ENCODE measurements around the gene DYSF. TPM values are rescaled to one million over a fixed set of nuclear protein-coding genes. Genes with fewer than 3 reads are reported as not detected.
"Not testable (repeated sequence)": the region's sequence is repeated elsewhere in the genome, so short reads cannot be mapped to it uniquely, and the experiment has no call there.

The DYSF gene
- total RNA-seq (1 to 10 TPM; 3.4 to 3.5 TPM), polyA plus RNA-seq (1 to 10 TPM; 3.0 to 3.2 (median 3.0) TPM), total RNA-seq (0.42 to 20.2 (median 2.9) reads per million in 6 experiments)

- DNase-seq, result peak in 1 of 10 donors; percentile 20
- Mint-ChIP-seq H3K27ac (peak within 1 kb of the TSS in 2 of 10 donors; percentile 15 to 18), H3K9me3 (peaks cover 0 to 2% (median 0%) of the 10 kb centered on the region in 9 donors), H3K36me3 (no peaks in the 10 kb centered on the region), H3K4me3 (peak within 1 kb of the TSS; percentile 64 to 75 (median 72)), H3K27me3 (peaks cover 22 to 66% (median 46%) of the 10 kb centered on the region in 5 donors), H3K4me1 (peaks cover 4 to 48% (median 31%) of the 10 kb centered on the region in 4 donors)
- peak; percentile 46 to 52 for ATAC-seq
- POLR2A ChIA-PET, result no interaction called here
Observed at GRCh38 chr2:71453404-71454220, at the start of gene DYSF. TSS of gene DYSF (plus strand) at chr2:71453561.

- H3K36me3 Mint-ChIP-seq, result peaks cover 13 to 54% (median 33%) of the 10 kb centered on the region in 3 donors
- H3K27ac Mint-ChIP-seq, result peak overlapping the region in 8 of 10 donors; percentile 37 to 75 (median 54)
- no peak overlapping the region for H3K4me3 Mint-ChIP-seq
- no peak for ATAC-seq
- DNase-seq, result no peak
- no peaks in the 10 kb centered on the region for H3K27me3 Mint-ChIP-seq
- H3K4me1 Mint-ChIP-seq, result peaks cover 0 to 3% (median 1%) of the 10 kb centered on the region in 4 donors
- peaks cover 0 to 8% (median 0%) of the 10 kb centered on the region in 9 donors for H3K9me3 Mint-ChIP-seq
- POLR2A ChIA-PET, result no interaction called here
Observed at GRCh38 chr2:71409611-71410010, 43.8 kb upstream of the DYSF start.

GRCh38 chr2:71410696-71411095 lies 42.7 kb upstream of the DYSF start:
- DNase-seq, result no peak
- POLR2A ChIA-PET, result no interaction called here

GRCh38 chr2:71416866-71417265 lies 36.5 kb upstream of the DYSF start:
- not testable (repeated sequence) for H3K9me3 Mint-ChIP-seq, ATAC-seq, H3K27me3 Mint-ChIP-seq
- H3K4me3 Mint-ChIP-seq, result peak overlapping the region; percentile 84 to 94 (median 90)
- H3K4me1 Mint-ChIP-seq, result peaks cover 4 to 21% (median 8%) of the 10 kb centered on the region in 4 donors
- DNase-seq, result peak in 9 of 10 donors; percentile 17 to 72 (median 49)
- H3K36me3 Mint-ChIP-seq, result peaks cover 0 to 17% (median 0%) of the 10 kb centered on the region in 3 donors
- POLR2A ChIA-PET, result interaction anchor here (0.9 to 1.9 kb wide), 3 partner anchors 85 to 349 kb away, joined by 3 to 13 read pairs (median 8); partner anchors contain the start of genes PAIP2B and ZNF638
- peak overlapping the region; percentile 20 to 97 (median 94) for H3K27ac Mint-ChIP-seq

More at GRCh38 chr2:71410696-71411095, 42.7 kb upstream of the DYSF start:
- Mint-ChIP-seq H3K27ac (peak overlapping the region in 4 of 10 donors; percentile 17 to 75 (median 60)), H3K4me3 (no peak overlapping the region), H3K27me3 (no peaks in the 10 kb centered on the region), H3K4me1 (peaks cover 0 to 3% (median 1%) of the 10 kb centered on the region in 4 donors), H3K36me3 (peaks cover 13 to 45% (median 30%) of the 10 kb centered on the region in 3 donors), H3K9me3 (peaks cover 0 to 8% (median 0%) of the 10 kb centered on the region in 9 donors)
- no peak for ATAC-seq

GRCh38 chr2:71417300-71418202 lies 35.8 kb upstream of the DYSF start:
- H3K4me1 Mint-ChIP-seq, result peaks cover 4 to 21% (median 9%) of the 10 kb centered on the region in 4 donors
- H3K9me3 Mint-ChIP-seq, result no peaks in the 10 kb centered on the region
- DNase-seq (peak in 1 of 10 donors; percentile 28), ATAC-seq (peak; percentile 40 to 60)
- H3K27ac Mint-ChIP-seq, result peak overlapping the region; percentile 76 to 97 (median 94)
- H3K36me3 Mint-ChIP-seq, result peaks cover 0 to 21% (median under 1%) of the 10 kb centered on the region in 3 donors
- peak overlapping the region; percentile 84 to 94 (median 90) for H3K4me3 Mint-ChIP-seq
- no peaks in the 10 kb centered on the region for H3K27me3 Mint-ChIP-seq
- POLR2A ChIA-PET, result interaction anchor here (0.6 to 1.9 kb wide), 4 partner anchors 85 to 350 kb away, joined by 3 to 13 read pairs (median 6); partner anchors contain the start of genes PAIP2B and ZNF638

- peak overlapping the region in 1 of 10 donors; percentile 7 for H3K4me3 Mint-ChIP-seq
- H3K27me3 Mint-ChIP-seq, result no peaks in the 10 kb centered on the region
- no peaks in the 10 kb centered on the region for H3K9me3 Mint-ChIP-seq
- DNase-seq (no peak), ATAC-seq (no peak)
- H3K27ac Mint-ChIP-seq, result peak overlapping the region in 3 of 10 donors; percentile 31 to 48 (median 37)
- POLR2A ChIA-PET, result interaction anchor here (0.6 kb wide), 2 partner anchors 603 to 1317 kb away, joined by 3 to 4 read pairs; no protein-coding TSS in a partner anchor
- H3K36me3 Mint-ChIP-seq, result peaks cover 0 to 37% (median 10%) of the 10 kb centered on the region in 3 donors
- H3K4me1 Mint-ChIP-seq, result peaks cover 4 to 21% (median 15%) of the 10 kb centered on the region in 4 donors
Observed at GRCh38 chr2:71419145-71419544, 34.2 kb upstream of the DYSF start.

GRCh38 chr2:71419976-71420375 lies 33.4 kb upstream of the DYSF start:
- Mint-ChIP-seq H3K36me3 (peaks cover 0 to 45% (median 12%) of the 10 kb centered on the region in 3 donors), H3K9me3 (no peaks in the 10 kb centered on the region), H3K27me3 (no peaks in the 10 kb centered on the region), H3K27ac (no peak overlapping the region), H3K4me1 (peaks cover 4 to 21% (median 16%) of the 10 kb centered on the region in 4 donors), H3K4me3 (no peak overlapping the region)
- ATAC-seq (no peak), DNase-seq (no peak)
- POLR2A ChIA-PET, result interaction anchor here (0.6 kb wide), 2 partner anchors 604 to 1318 kb away, joined by 3 to 4 read pairs; no protein-coding TSS in a partner anchor

- Mint-ChIP-seq H3K4me1 (peaks cover 5 to 15% (median 11%) of the 10 kb centered on the region in 4 donors), H3K9me3 (no peaks in the 10 kb centered on the region), H3K27ac (peak overlapping the region in 4 of 10 donors; percentile 20 to 79 (median 68)), H3K36me3 (peaks cover 11 to 69% (median 26%) of the 10 kb centered on the region in 3 donors), H3K27me3 (no peaks in the 10 kb centered on the region), H3K4me3 (no peak overlapping the region)
- DNase-seq (no peak), ATAC-seq (no peak)
- POLR2A ChIA-PET, result interaction anchor here (0.6 kb wide), 1 partner anchor 185 kb away, joined by 3 read pairs; no protein-coding TSS in a partner anchor
Observed at GRCh38 chr2:71422786-71423185, 30.6 kb upstream of the DYSF start.

GRCh38 chr2:71423817-71424420 lies 29.4 kb upstream of the DYSF start:
- H3K4me1 Mint-ChIP-seq, result peaks cover 8 to 11% (median 11%) of the 10 kb centered on the region in 4 donors
- no peaks in the 10 kb centered on the region for H3K9me3 Mint-ChIP-seq
- no peak overlapping the region for H3K4me3 Mint-ChIP-seq
- H3K27me3 Mint-ChIP-seq, result no peaks in the 10 kb centered on the region
- POLR2A ChIA-PET, result interaction anchor here (0.7 kb wide), 1 partner anchor 1174 kb away, joined by 5 read pairs; no protein-coding TSS in a partner anchor
- H3K27ac Mint-ChIP-seq, result peak overlapping the region in 5 of 10 donors; percentile 21 to 42 (median 29)
- ATAC-seq, result no peak
- no peak for DNase-seq
- H3K36me3 Mint-ChIP-seq, result peaks cover 11 to 79% (median 31%) of the 10 kb centered on the region in 3 donors

- no peak for ATAC-seq
- no peaks in the 10 kb centered on the region for H3K27me3 Mint-ChIP-seq
- no peak overlapping the region for H3K4me3 Mint-ChIP-seq
- H3K27ac Mint-ChIP-seq, result peak overlapping the region in 5 of 10 donors; percentile 6 to 78 (median 22)
- DNase-seq, result no peak
- peaks cover 11 to 88% (median 45%) of the 10 kb centered on the region in 3 donors for H3K36me3 Mint-ChIP-seq
- H3K9me3 Mint-ChIP-seq, result no peaks in the 10 kb centered on the region
- peaks cover 0 to 11% (median 7%) of the 10 kb centered on the region in 4 donors for H3K4me1 Mint-ChIP-seq
- POLR2A ChIA-PET, result interaction anchor here (0.6 kb wide), 1 partner anchor 91 kb away, joined by 3 read pairs; no protein-coding TSS in a partner anchor
Observed at GRCh38 chr2:71426721-71427120, 26.6 kb upstream of the DYSF start.
